Umbilical cord (tissue), 2 donors: ENCODE data around the gene HAS3. TPM values are rescaled to one million over a fixed set of nuclear protein-coding genes. Genes with fewer than 3 reads are reported as not detected.
"Not testable (repeated sequence)": the region's sequence is repeated elsewhere in the genome, so short reads cannot be mapped to it uniquely, and the experiment has no call there.

ENCODE experiments used
- DNase-seq: peaks from one replicate; pipeline ENCODE4 v3.0.0-alpha.2; 2015; ENCODE audit warnings: low spot score
- total RNA-seq: library from RNA; depleted of rRNA; stranded (reverse); fragments of >200 nt; gene quantifications from one replicate; pipeline ENCODE4 v1.2.3, GENCODE V29; 2014; ENCODE audit warnings: low replicate concordance; ENCODE audit not compliant: insufficient read depth

The HAS3 gene
- total RNA-seq, 1 donor from 2014 or later = 10.4 TPM

GRCh38 chr16:69116256-69116875 is 10.9 kb downstream of the HAS3 start:
- DNase-seq = no peak

GRCh38 chr16:69116906-69117305 is 11.5 kb downstream of the HAS3 start:
- DNase-seq = no peak

DNA sequence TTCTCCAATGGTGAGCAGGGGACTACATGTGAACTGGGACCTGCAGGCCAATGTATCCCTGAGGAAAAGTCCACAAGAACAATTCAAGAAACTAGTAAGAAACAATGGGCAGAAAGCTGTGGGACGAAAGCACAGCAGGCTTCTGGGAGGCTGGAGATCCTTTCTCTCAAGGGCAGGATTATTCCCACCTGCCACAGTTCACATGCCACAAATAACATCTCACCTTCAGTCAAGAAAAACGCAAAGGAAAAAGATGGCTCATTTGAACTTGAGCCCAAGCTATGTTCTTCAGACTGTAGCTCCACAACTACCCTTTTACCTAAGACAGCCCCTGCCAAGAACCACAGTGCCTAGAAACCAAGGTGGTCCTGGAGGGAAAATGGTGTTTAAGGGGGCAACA is 13.0 kb downstream of the HAS3 start:
- DNase-seq = no peak

DNA sequence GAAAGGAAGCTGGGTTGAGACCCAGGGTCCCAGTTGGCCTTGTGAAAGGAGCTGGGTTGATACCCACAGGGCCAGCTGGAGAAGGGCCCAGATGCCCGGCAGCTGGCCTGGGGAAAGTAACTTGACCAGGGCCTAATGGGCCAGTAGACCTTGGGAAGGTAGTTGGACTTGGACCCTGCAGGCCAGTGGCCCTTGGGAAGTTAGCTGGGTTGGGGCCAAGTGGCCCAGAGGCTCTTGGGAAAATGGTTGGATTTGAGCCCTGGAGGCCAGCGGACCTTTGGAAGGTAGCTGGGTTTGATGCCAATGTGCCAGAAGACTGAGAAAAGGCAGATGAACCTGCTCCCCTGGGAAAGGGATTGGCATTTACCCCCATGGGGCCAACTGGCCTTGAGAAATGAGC is 13.5 kb downstream of the HAS3 start:
- DNase-seq = no peak

GRCh38 chr16:69119536-69119935 is 14.1 kb downstream of the HAS3 start:
- no peak for DNase-seq

- DNase-seq = no peak
Measured at GRCh38 chr16:69120096-69120664, 14.7 kb downstream of the HAS3 start.

DNA sequence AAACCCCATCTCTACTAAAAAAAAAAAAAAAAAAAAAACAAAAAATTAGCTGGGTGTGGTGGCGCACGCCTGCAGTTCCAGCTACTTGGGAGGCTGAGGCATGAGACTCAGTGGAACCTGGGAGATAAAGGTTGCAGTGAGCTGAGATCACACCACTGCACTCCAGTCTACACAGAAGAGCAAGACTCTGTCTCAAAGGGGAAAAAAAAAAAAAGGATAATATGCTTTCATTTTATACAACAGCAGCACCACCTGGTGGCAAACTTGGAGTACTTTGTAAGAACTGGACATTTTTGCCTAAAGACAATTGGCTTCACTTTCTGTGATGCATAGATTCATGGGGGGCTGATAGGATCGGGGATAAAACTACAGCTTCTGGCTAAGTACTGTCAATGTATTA is 18.5 kb downstream of the HAS3 start:
- DNase-seq = peak; percentile 65

GRCh38 chr16:69124406-69124805 is 19.0 kb downstream of the HAS3 start:
- DNase-seq = not testable (repeated sequence)

DNA sequence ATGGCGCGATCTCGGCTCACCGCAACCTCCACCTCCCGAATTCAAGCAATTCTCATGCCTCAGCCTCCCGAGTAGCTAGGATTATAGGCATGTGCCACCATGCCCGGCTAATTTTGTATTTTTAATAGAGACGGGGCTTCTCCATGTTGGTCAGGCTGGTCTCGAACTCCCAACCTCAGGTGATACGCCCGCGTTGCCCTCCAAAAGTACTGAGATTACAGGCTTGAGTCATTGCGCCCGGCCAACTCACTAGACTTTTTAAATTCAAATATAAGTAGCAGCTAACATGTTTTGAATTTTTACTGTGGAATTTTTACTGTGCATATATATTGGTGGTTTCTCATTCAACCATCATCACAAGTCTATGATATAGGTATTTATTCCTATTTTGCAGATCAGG is 19.5 kb downstream of the HAS3 start:
- not testable (repeated sequence) for DNase-seq

DNA sequence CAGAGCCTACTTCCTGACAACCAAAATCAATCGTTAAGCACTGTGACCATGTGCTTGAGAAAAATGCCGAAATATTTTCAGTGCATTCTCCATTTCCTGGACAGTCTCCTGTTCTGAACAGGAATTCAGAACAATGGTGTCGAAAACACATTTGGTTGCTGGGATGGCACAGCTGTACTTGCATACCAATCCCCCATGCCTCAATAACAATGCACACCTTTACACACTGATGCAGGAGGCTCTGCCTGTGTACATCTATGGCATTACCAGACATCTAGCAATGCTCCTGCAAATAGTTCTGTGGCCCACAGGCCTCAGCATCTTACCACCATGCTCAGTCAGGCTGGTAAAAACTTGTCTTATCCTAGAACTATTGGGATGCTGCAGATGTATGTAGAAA is 20.8 kb downstream of the HAS3 start:
- DNase-seq = no peak

GRCh38 chr16:69126801-69127200 is 21.3 kb downstream of the HAS3 start:
- not testable (repeated sequence) for DNase-seq

GRCh38 chr16:69127966-69128510 is 22.6 kb downstream of the HAS3 start:
- no peak for DNase-seq

DNA sequence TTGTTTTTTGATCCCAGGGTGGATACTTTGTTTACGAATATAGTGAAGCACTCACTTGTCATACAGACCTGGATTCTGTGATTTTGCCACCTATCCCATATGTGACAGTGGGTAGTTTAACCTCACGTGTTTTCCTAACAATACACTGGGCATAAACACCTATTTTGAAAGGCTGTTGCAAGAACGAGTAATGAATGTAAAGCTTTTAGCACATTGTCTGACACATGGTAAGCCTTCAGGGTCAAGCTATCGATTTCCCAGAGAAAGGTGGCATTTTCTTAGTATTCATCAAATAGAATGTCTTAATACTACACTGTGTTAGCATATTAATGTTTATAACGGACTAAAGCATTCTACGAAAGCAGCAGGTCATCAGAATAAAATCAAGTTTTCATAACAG is 25.0 kb downstream of the HAS3 start:
- DNase-seq = no peak

DNA sequence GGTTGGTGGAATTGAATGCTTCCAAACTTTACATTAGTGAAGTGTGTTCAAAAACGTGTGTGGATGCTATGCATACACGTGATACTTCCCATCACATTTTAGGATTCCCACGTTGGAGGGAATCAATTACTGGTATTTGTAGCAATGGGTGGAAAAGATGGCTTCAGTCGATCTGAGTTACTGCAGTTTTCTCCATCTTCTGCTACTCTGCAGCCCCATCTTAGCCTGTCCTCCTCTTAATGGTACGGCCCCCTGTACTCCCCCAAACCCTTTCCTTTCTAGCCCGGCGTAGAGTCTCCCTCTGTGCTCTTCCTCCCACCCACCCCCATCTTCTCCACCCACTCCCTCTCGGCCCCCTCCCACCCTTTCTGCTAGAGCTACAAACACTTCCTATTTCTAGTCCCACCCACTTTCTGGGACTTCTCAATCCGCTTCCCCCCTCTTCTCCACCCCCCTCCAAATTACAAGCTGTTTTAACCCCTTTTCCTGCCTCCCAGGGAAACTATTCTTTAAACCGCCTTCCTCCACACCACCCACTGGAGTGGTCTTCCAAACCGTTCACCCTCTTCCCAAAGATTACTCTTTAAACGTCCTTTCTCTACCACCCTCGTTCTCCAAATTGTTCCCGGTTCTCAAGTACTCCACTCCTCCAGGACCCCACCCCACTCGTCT is 25.9 kb downstream of the HAS3 start:
- DNase-seq = peak; percentile 74

DNA sequence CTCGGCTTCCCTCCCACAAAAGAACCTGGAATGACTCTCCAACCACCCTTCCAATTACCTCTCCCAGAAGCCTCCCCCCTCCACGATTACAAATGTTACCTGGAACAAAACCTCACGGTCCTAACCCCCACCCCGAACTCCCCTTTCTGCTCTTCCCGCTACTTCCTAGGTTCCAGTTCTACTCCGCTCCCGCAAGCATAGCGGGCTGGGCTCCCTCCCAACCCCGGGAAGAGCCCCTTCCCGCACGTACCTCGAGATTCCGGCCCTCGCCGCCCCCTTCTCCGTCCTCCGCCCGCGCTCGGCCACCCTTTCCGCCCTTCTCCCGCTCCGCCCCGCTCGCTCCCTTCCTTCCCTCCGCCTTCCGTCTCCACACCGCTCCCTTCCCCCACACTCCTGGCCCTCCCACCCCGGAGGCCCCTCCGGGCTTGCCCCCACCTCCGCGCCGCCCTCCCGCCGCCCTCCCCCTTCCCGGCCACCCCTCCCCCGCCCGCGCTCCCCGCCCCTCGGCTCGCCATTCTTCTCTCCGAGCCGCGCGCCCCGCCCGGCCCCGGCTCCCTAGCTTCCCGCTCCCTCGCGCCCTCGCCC is 26.5 kb downstream of the HAS3 start:
- DNase-seq = peak; percentile 91

DNA sequence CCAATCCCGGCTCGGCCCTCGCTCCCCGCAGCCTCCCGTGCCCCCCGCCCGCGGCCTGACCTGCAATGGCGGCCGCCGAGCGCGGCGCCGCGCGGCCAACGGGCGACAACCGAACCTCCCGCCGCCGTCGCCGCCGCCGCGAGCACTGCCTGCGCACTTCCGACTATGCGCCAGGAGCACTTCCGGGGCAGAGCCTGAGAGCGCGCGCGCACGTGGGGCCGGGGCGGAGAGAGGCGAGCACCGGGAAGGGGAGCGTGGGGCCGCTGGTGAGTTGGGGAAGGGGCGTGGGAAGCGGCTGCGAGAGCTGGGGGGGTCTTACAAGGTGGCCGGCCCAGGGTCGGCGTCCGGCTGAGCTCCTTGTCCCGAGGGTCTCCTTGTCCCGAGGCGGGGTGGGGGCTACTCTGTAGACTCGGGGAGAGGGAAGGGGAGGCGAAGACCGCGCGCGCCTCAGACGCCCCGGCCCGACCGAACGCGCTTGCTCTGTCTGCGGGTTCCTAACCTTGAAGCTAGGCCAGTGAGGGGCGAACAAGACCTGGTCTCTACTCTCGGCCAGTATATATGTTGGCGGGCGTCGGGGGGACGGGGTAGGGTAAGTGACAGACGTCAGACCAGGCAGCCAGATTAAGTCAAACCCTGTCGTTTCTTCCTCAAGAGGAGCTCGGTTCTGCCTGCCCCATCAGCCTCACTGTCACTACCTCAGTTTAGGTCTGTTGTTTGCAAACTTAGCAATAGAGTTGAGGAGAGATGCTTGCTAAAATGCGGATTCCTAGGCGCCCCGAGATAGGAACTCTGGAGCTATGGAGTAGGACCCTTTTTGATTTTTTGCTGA is 27.2 kb downstream of the HAS3 start, which contains the start of the genes CHTF8 and UTP4:
TSS of gene CHTF8 (minus strand) at position 165 of the 829 bp plus-strand sequence. CDS start 11,130 bp downstream, outside the sequence.
TSS of gene UTP4 (plus strand) at position 226 of the 829 bp plus-strand sequence. CDS start 811 bp downstream, outside the sequence.
- DNase-seq = peak; percentile 90

DNA sequence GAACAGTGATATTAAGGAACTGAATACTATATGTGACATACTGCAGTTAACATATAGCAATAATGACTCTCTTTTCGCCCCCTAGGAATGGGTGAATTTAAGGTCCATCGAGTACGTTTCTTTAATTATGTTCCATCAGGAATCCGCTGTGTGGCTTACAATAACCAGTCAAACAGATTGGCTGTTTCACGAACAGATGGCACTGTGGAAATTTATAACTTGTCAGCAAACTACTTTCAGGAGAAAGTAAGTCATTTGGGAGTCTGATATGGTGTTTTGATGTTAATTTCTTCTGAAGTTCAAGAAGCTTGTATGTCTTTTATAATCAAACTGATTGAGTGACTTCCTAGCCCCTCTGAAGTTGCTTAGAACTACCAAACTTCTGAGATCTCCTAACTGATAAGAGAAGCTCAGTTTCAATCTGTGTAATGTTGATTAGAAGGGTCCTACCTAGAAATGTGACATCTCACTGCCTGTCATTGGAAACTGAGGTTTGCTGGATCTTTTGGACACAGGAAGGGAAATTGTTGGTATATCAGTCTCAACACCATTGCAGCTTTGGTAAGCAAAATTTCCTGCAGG is 28.0 kb downstream of the HAS3 start:
- DNase-seq = no peak

GRCh38 chr16:69138608-69139007 is 33.2 kb downstream of the HAS3 start:
- no peak for DNase-seq

DNA sequence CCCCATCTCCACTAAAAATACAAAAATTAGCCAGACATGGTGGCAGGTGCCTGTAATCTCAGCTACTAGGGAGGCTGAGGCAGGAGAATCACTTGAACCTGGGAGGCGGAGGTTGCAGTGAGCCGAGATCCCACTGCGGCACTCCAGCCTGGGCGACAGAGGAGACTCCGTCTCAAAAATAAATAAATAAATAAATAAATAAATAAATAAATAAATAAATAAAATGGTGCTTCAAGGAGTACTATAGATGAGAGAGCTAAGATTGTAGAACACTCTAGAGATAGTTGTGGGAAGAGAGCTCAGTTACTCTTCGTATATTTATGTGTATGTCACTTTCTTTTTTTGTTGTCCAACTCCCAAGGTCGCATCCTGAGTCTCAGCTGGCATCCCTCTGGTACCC is 34.0 kb downstream of the HAS3 start:
- DNase-seq = not testable (repeated sequence)

- no peak for DNase-seq
Measured at GRCh38 chr16:69141014-69141413, 35.6 kb downstream of the HAS3 start.

DNA sequence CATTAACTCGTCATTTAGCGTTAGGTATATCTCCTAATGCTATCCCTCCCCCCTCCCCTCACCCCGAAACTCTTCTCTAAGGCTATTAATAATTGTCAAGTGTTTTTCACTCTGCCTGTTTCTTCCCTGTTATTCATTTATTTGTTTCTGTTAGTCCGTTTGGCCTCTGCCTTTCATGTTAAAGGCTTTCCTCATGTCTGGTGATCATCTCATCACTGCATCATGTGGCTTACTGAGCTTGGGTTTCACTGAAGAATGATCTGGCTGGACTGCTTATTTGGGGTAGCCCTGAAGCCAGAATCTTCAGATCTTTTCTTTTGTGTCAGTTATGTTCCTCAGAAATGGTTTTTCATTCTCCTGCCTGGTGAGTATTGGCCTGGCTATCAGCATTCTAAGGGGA is 36.5 kb downstream of the HAS3 start:
- no peak for DNase-seq
